Kidney (tissue), 14 donors: Measurements from ENCODE around the gene CCDC8. TPM values are rescaled to one million over a fixed set of nuclear protein-coding genes. Genes with fewer than 3 reads are reported as not detected.

ENCODE experiments used
- DNase-seq, 5 donors: peaks; one replicate each; pipeline ENCODE4 v3.0.0-alpha.2; 2013 to 2020
- FAIRE-seq: peaks from 2 replicates; lab custom pipeline; 2012; peaks lifted over from hg19 to GRCh38; lab: Jason Lieb, UNC
- H3K27ac ChIP-seq, 2 donors: one replicate each; pipeline ENCODE4 v1.7.0; 2013; ENCODE audit warnings: low read depth in 2 of 2, low read length in 2 of 2, inconsistent platforms in 1 of 2
- H3K27me3 ChIP-seq: one replicate; pipeline ENCODE4 v1.7.1; 2013; ENCODE audit warnings: low read length, inconsistent platforms; ENCODE audit not compliant: control insufficient read depth, insufficient read depth
- H3K36me3 ChIP-seq, 3 donors: one replicate each; pipeline versions ENCODE4 v1.7.0 to v1.7.1; 2013; ENCODE audit warnings: low read length in 3 of 3, control low read depth in 1 of 3, inconsistent platforms in 1 of 3; ENCODE audit not compliant: insufficient read depth in 3 of 3, control insufficient read depth in 2 of 3
- H3K4me1 ChIP-seq, 3 donors: one replicate each; pipeline versions ENCODE4 v1.7.0 to v1.7.1; 2013; ENCODE audit warnings: low read length in 3 of 3, inconsistent platforms in 1 of 3, low read depth in 1 of 3; ENCODE audit not compliant: control insufficient read depth in 2 of 3, insufficient read depth in 2 of 3
- H3K4me3 ChIP-seq, 3 donors: one replicate each; pipeline versions ENCODE4 v1.7.0 to v1.8.1; 2013; ENCODE audit warnings: low read length in 3 of 3, control low read depth in 1 of 3, inconsistent platforms in 1 of 3
- H3K9ac ChIP-seq, 3 donors: one replicate each; pipeline versions ENCODE4 v1.7.0 to v1.7.1; 2013; ENCODE audit warnings: low read length in 3 of 3, control low read depth in 1 of 3, inconsistent platforms in 1 of 3
- H3K9me3 ChIP-seq, 3 donors: one replicate each; pipeline versions ENCODE4 v1.7.0 to v1.7.1; 2013; ENCODE audit warnings: low read length in 3 of 3, control low read depth in 1 of 3, inconsistent platforms in 1 of 3; ENCODE audit not compliant: control insufficient read depth in 2 of 3, insufficient read depth in 1 of 3
- CTCF ChIP-seq: IDR thresholded peaks from 3 replicates; pipeline ENCODE4 v1.5.1; 2012; ENCODE audit warnings: mild to moderate bottlenecking, moderate library complexity, borderline replicate concordance; ENCODE audit not compliant: insufficient read depth; ENCODE audit errors: extremely low read depth
- intact Hi-C: fragments of 100-400 bp; cut with DNase I; formaldehyde crosslinking; loops from one replicate; pipeline ENCODE4 v1.11.1; 2022
- polyA plus RNA-seq: library from polyadenylated mRNA; stranded (reverse); fragments of 350-450 nt; fragmentation: Illumina TruSeq; extraction: RNeasy Lipid Tissue Mini Kit (QIAGEN cat#74804); gene quantifications from one replicate; pipeline ENCODE4 v1.2.3, GENCODE V29; 2014; ENCODE audit warnings: low read depth, low replicate concordance; ENCODE audit not compliant: insufficient read depth
- total RNA-seq: library from RNA; stranded (reverse); fragmentation: NEBNext Ultra II Directional; extraction: Animal tissue kit (Norgen Biotek cat#: 25700); gene quantifications from one replicate; pipeline ENCODE4 v1.2.1, GENCODE V29; 2021
- donor health status: control.
- donor health status: control.
- donor health status: control.
- donor health status: control.
- donor health status: control.
- donor health status: DM: yes; HTN: yes; CAD: no.
- donor health status: Normal renal cell carcinoma (clear cell type).

Gene CCDC8
- total and polyA plus RNA-seq, 2 donors from 2014 or later, result 18.9 to 21.0 TPM

DNA sequence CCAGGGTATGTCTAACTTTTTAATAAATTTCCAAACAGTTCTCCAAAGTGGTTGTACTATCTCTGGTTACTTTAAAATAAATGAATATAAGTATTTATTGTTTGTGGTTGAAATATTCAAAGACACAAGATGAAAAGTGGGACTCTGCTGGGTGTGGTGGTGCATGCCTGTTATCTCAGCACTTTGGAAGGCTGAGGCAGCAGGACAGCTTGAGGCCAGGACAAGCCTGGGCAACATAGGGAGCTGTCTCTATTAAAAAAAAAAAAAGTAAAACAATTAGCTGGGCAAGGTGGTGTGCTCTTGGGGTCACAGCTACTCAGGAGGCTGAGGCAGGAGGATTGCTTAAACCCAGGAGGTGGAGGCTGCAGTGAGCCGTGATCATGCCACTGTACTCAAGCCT is 47.6 kb upstream of the CCDC8 start:
- H3K4me1 ChIP-seq, result no peaks in the 10 kb centered on the region
- no peaks in the 10 kb centered on the region for H3K27me3 ChIP-seq
- intact Hi-C loops, result no loop called here
- no peaks in the 10 kb centered on the region for H3K9me3 ChIP-seq
- no peak for FAIRE-seq
- no peak overlapping the region for H3K27ac ChIP-seq
- DNase-seq, result no peak
- H3K36me3 ChIP-seq, result no peaks in the 10 kb centered on the region
- H3K9ac ChIP-seq, result no peak overlapping the region
- H3K4me3 ChIP-seq, result no peak overlapping the region
- TF ChIP-seq CTCF, result no peak

DNA sequence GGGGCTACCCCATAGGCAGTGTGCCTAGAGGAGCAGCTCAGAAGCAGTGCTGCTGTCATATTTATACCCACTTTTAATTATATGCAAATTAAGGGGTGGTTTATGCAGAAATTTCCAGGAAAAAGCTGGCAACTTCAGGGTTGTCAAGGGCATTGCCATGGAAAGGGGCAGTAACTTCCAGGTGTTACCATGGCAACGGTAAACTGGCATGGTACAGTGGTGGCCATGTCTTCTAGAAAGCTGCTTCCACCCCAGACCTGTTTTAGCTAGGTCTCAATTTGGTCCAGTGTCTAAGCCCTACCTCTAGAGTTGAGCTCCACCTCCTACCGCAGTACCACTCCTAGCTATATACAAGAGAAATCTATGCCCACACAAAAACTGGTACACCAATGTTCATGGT is 46.7 kb upstream of the CCDC8 start:
- H3K36me3 ChIP-seq, result no peaks in the 10 kb centered on the region
- H3K9ac ChIP-seq, result no peak overlapping the region
- no peak for TF ChIP-seq CTCF
- H3K27me3 ChIP-seq, result no peaks in the 10 kb centered on the region
- H3K4me3 ChIP-seq, result no peak overlapping the region
- no peak for DNase-seq
- no peak for FAIRE-seq
- intact Hi-C loops, result no loop called here
- no peaks in the 10 kb centered on the region for H3K4me1 ChIP-seq
- no peak overlapping the region for H3K27ac ChIP-seq
- H3K9me3 ChIP-seq, result no peaks in the 10 kb centered on the region

GRCh38 chr19:46456930-46457329 is 43.6 kb upstream of the CCDC8 start:
- TF ChIP-seq CTCF, result no peak
- DNase-seq, result no peak
- H3K27ac ChIP-seq, result no peak overlapping the region
- H3K9ac ChIP-seq, result no peak overlapping the region
- H3K4me1 ChIP-seq, result no peaks in the 10 kb centered on the region
- H3K9me3 ChIP-seq, result no peaks in the 10 kb centered on the region
- no peak for FAIRE-seq
- H3K4me3 ChIP-seq, result no peak overlapping the region
- intact Hi-C loops, result no loop called here
- no peaks in the 10 kb centered on the region for H3K27me3 ChIP-seq
- H3K36me3 ChIP-seq, result no peaks in the 10 kb centered on the region

- Histone ChIP-seq H3K27me3 (no peaks in the 10 kb centered on the region), H3K9me3 (no peaks in the 10 kb centered on the region), H3K9ac (no peak overlapping the region), H3K4me1 (no peaks in the 10 kb centered on the region), H3K27ac (no peak overlapping the region), H3K4me3 (no peak overlapping the region), H3K36me3 (no peaks in the 10 kb centered on the region)
- no peak for DNase-seq
- no peak for FAIRE-seq
- intact Hi-C loops, result no loop called here
- no peak for TF ChIP-seq CTCF
Measured at GRCh38 chr19:46454244-46454643, 40.9 kb upstream of the CCDC8 start.
